HG02973 (cell line): ENCODE data around the gene CAPN9.

Source experiments
- ATAC-seq: cut with Tn5 transposase; IDR thresholded peaks from one replicate; pipeline ENCODE4 v1.9.1; 2021; ENCODE audit warnings: moderate library complexity; ENCODE audit not compliant: unreplicated experiment

CAPN9 gene

GRCh38 chr1:230794431-230794830 lies 47.2 kb downstream of the CAPN9 start:
- no peak for ATAC-seq

GRCh38 chr1:230794871-230795605 lies 47.9 kb downstream of the CAPN9 start:
- ATAC-seq: no peak

- ATAC-seq: no peak
Observed at GRCh38 chr1:230796626-230797025, 49.4 kb downstream of the CAPN9 start.

GRCh38 chr1:230797376-230797920 lies 50.3 kb downstream of the CAPN9 start:
- ATAC-seq: no peak

- ATAC-seq: no peak
Observed at GRCh38 chr1:230797942-230798365, 50.8 kb downstream of the CAPN9 start.

GRCh38 chr1:230798491-230798890 lies 51.3 kb downstream of the CAPN9 start:
- no peak for ATAC-seq

GRCh38 chr1:230800891-230801840 lies 54.0 kb downstream of the CAPN9 start:
- no peak for ATAC-seq

- no peak for ATAC-seq
Observed at GRCh38 chr1:230804396-230804795, 57.2 kb downstream of the CAPN9 start.

- no peak for ATAC-seq
Observed at GRCh38 chr1:230806552-230806951, 59.4 kb downstream of the CAPN9 start.

- ATAC-seq: no peak
Observed at GRCh38 chr1:230807029-230807428, 59.8 kb downstream of the CAPN9 start.

GRCh38 chr1:230807561-230808280 lies 60.5 kb downstream of the CAPN9 start:
- ATAC-seq: no peak

GRCh38 chr1:230808281-230808872 lies 61.2 kb downstream of the CAPN9 start:
- ATAC-seq: no peak

- no peak for ATAC-seq
Observed at GRCh38 chr1:230809256-230809990, 62.2 kb downstream of the CAPN9 start.

- no peak for ATAC-seq
Observed at GRCh38 chr1:230812568-230812967, 65.4 kb downstream of the CAPN9 start.

GRCh38 chr1:230814949-230815692 lies 67.9 kb downstream of the CAPN9 start:
- ATAC-seq: no peak

- ATAC-seq: no peak
Observed at GRCh38 chr1:230816018-230816417, 68.8 kb downstream of the CAPN9 start.

GRCh38 chr1:230818367-230818766 lies 71.2 kb downstream of the CAPN9 start:
- ATAC-seq: no peak

GRCh38 chr1:230818901-230819300 lies 71.7 kb downstream of the CAPN9 start:
- no peak for ATAC-seq

GRCh38 chr1:230819976-230820375 lies 72.8 kb downstream of the CAPN9 start:
- no peak for ATAC-seq
